Ascending aorta (tissue), 2 donors: ENCODE results near the gene TMEM243. TPM values are rescaled to one million over a fixed set of nuclear protein-coding genes. Genes with fewer than 3 reads are reported as not detected.

Source experiments
- DNase-seq, 2 donors: peaks; one replicate each; pipeline ENCODE4 v3.0.0-alpha.2; 2019; ENCODE audit warnings: low spot score in 2 of 2
- H3K27ac ChIP-seq, 2 donors: fragments of 200-600 bp; sonication (generic); one replicate each; pipeline ENCODE4 v1.5.1; 2016 to 2017; ENCODE audit warnings: mild to moderate bottlenecking in 1 of 2
- H3K27me3 ChIP-seq: fragments of 200-600 bp; sonication (generic); one replicate; pipeline ENCODE4 v1.5.1; 2017
- H3K36me3 ChIP-seq, 2 donors: fragments of 200-600 bp; sonication (generic); one replicate each; pipeline ENCODE4 v1.5.1; 2016
- H3K4me1 ChIP-seq, 2 donors: fragments of 200-600 bp; sonication (generic); one replicate each; pipeline ENCODE4 v1.5.1; 2016 to 2017; ENCODE audit warnings: mild to moderate bottlenecking in 1 of 2
- H3K4me3 ChIP-seq, 2 donors: fragments of 200-600 bp; sonication (generic); one replicate each; pipeline ENCODE4 v1.5.1; 2016 to 2017; ENCODE audit warnings: mild to moderate bottlenecking in 1 of 2
- H3K9me3 ChIP-seq, 2 donors: fragments of 200-600 bp; sonication (generic); one replicate each; pipeline ENCODE4 v1.5.1; 2016
- intact Hi-C: fragments of 100-400 bp; cut with DNase I; formaldehyde crosslinking; loops from one replicate; pipeline ENCODE4 v1.15.1; 2023
- total RNA-seq: library from RNA; depleted of rRNA; stranded (reverse); fragments of >200 nt; gene quantifications from one replicate; pipeline ENCODE4 v1.1.0, GENCODE V29; 2016
- TF ChIP-seq, protein P1 (sequence below), 3 experiments: fragments of 200-600 bp in 2 of 3; fragments of 450-650 bp in 1 of 3; sonication (generic) in 2 of 3; IDR thresholded peaks; one replicate each; pipeline ENCODE4 v1.5.1; 2016 to 2019; ENCODE audit warnings: antibody characterized with exemption in 3 of 3, mild to moderate bottlenecking in 1 of 3, moderate library complexity in 1 of 3

Gene TMEM243
- total RNA-seq, 1 donor from 2014 or later: 27.5 TPM

GRCh38 chr7:87234949-87235348 lies 15.4 kb upstream of the TMEM243 start:
- TF ChIP-seq, protein P1, sequence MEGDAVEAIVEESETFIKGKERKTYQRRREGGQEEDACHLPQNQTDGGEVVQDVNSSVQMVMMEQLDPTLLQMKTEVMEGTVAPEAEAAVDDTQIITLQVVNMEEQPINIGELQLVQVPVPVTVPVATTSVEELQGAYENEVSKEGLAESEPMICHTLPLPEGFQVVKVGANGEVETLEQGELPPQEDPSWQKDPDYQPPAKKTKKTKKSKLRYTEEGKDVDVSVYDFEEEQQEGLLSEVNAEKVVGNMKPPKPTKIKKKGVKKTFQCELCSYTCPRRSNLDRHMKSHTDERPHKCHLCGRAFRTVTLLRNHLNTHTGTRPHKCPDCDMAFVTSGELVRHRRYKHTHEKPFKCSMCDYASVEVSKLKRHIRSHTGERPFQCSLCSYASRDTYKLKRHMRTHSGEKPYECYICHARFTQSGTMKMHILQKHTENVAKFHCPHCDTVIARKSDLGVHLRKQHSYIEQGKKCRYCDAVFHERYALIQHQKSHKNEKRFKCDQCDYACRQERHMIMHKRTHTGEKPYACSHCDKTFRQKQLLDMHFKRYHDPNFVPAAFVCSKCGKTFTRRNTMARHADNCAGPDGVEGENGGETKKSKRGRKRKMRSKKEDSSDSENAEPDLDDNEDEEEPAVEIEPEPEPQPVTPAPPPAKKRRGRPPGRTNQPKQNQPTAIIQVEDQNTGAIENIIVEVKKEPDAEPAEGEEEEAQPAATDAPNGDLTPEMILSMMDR (IDR thresholded peaks at IDR 0.05): no peak
- intact Hi-C loops: loop anchor here (5.0 kb wide), 1 partner anchor 83 kb away; the partner anchor contains the start of gene DMTF1
- H3K36me3 ChIP-seq: no peaks in the 10 kb centered on the region

GRCh38 chr7:87231711-87232110 lies 12.2 kb upstream of the TMEM243 start:
- no peaks in the 10 kb centered on the region for H3K36me3 ChIP-seq
- no peak overlapping the region for H3K27ac ChIP-seq
- H3K4me3 ChIP-seq: no peak overlapping the region
- intact Hi-C loops: no loop called here
- TF ChIP-seq, protein P1 (IDR thresholded peaks at IDR 0.05): no peak
- DNase-seq: no peak
- peaks cover 3 to 8% of the 10 kb centered on the region in 2 donors for H3K4me1 ChIP-seq
- H3K27me3 ChIP-seq: no peaks in the 10 kb centered on the region
- H3K9me3 ChIP-seq: no peaks in the 10 kb centered on the region

More at GRCh38 chr7:87234949-87235348, 15.4 kb upstream of the TMEM243 start:
- peaks cover 3 to 8% of the 10 kb centered on the region in 2 donors for H3K4me1 ChIP-seq
- no peak overlapping the region for H3K27ac ChIP-seq
- H3K9me3 ChIP-seq: no peaks in the 10 kb centered on the region
- H3K4me3 ChIP-seq: no peak overlapping the region
- DNase-seq: no peak
- no peaks in the 10 kb centered on the region for H3K27me3 ChIP-seq

GRCh38 chr7:87231258-87231657 lies 11.7 kb upstream of the TMEM243 start:
- Histone ChIP-seq H3K9me3 (no peaks in the 10 kb centered on the region), H3K4me3 (no peak overlapping the region), H3K27me3 (no peaks in the 10 kb centered on the region), H3K36me3 (no peaks in the 10 kb centered on the region), H3K27ac (no peak overlapping the region), H3K4me1 (peaks cover 3 to 8% of the 10 kb centered on the region in 2 donors)
- DNase-seq: no peak
- intact Hi-C loops: no loop called here
- TF ChIP-seq, protein P1 (IDR thresholded peaks at IDR 0.05): no peak

- DNase-seq: no peak
- TF ChIP-seq, protein P1 (IDR thresholded peaks at IDR 0.05): no peak
- Histone ChIP-seq H3K36me3 (no peaks in the 10 kb centered on the region), H3K4me3 (no peak overlapping the region), H3K9me3 (no peaks in the 10 kb centered on the region), H3K4me1 (peaks cover 3 to 8% of the 10 kb centered on the region in 2 donors), H3K27ac (no peak overlapping the region), H3K27me3 (no peaks in the 10 kb centered on the region)
- intact Hi-C loops: loop anchor here (10.0 kb wide), 1 partner anchor 648 kb away; the partner anchor contains the start of genes DBF4 and SLC25A40
Measured at GRCh38 chr7:87226495-87226894, 7.0 kb upstream of the TMEM243 start.

GRCh38 chr7:87225696-87226095 lies 6.2 kb upstream of the TMEM243 start:
- no peaks in the 10 kb centered on the region for H3K27me3 ChIP-seq
- intact Hi-C loops: loop anchor here (10.0 kb wide), 1 partner anchor 649 kb away; the partner anchor contains the start of genes DBF4 and SLC25A40

More at GRCh38 chr7:87225696-87226095, 6.2 kb upstream of the TMEM243 start:
- Histone ChIP-seq H3K9me3 (no peaks in the 10 kb centered on the region), H3K4me3 (no peak overlapping the region), H3K4me1 (peaks cover 0 to 3% of the 10 kb centered on the region in 2 donors), H3K36me3 (no peaks in the 10 kb centered on the region), H3K27ac (no peak overlapping the region)
- DNase-seq: no peak
- TF ChIP-seq, protein P1 (IDR thresholded peaks at IDR 0.05): no peak
